Caco-2 (cell line): ENCODE data around the gene CNTF. TPM values are rescaled to one million over a fixed set of nuclear protein-coding genes. Genes with fewer than 3 reads are reported as not detected.

Experiments
- BruUV-seq: library from RNA; stranded (reverse); fragments of 400-500 nt; replicated peaks from 2 replicates; lab custom pipeline; 2021; lab: Mats Ljungman, UMichigan
- CTCF ChIA-PET: fragments of 300-600 bp; sonication (Branson Sonifier 250); formaldehyde crosslinking; loops from one replicate; lab custom pipeline; 2022; ENCODE audit warnings: antibody characterized with exemption; lab: Charles Lee
- POLR2A ChIA-PET: fragments of 300-600 bp; sonication (Branson Sonifier 250); formaldehyde crosslinking; loops from one replicate; lab custom pipeline; 2022; ENCODE audit warnings: antibody characterized with exemption; lab: Charles Lee
- DNase-seq, 2 experiments: peaks; one replicate each; pipeline versions ENCODE4 v3.0.0 to v3.0.0-alpha.2; 2020 to 2022
- H3K27me3 ChIP-seq: replicated peaks from 2 replicates; pipeline ENCODE4 v1.6.0; 2011; ENCODE audit warnings: low read length; ENCODE audit not compliant: control insufficient read depth, insufficient read depth
- H3K36me3 ChIP-seq: 2 replicates; pipeline ENCODE4 v1.5.1; 2011; ENCODE audit warnings: low read length; ENCODE audit not compliant: control insufficient read depth, insufficient read depth
- H3K4me1 ChIP-seq: fragments of 250-450 bp; sonication (Bioruptor Pico); 2 replicates; pipeline ENCODE4 v1.5.1; 2020; ENCODE audit warnings: mild to moderate bottlenecking
- H3K4me3 ChIP-seq: 2 replicates; pipeline ENCODE4 v1.5.1; 2011; ENCODE audit warnings: low read depth, mild to moderate bottlenecking, control low read depth, low read length
- H3K9me3 ChIP-seq: fragments of 250-450 bp; sonication (Bioruptor Pico); 2 replicates; pipeline ENCODE4 v1.5.1; 2020; ENCODE audit warnings: mild to moderate bottlenecking, moderate library complexity
- H3K27ac Mint-ChIP-seq: one replicate; pipeline ENCODE4 v1.8.0; 2022; ENCODE audit warnings: mixed read lengths; ENCODE audit not compliant: unreplicated experiment
- H3K27me3 Mint-ChIP-seq: one replicate; pipeline ENCODE4 v1.8.0; 2022; ENCODE audit warnings: mixed read lengths; ENCODE audit not compliant: insufficient read depth, unreplicated experiment
- H3K36me3 Mint-ChIP-seq: one replicate; pipeline ENCODE4 v1.8.0; 2022; ENCODE audit warnings: mild to moderate bottlenecking, mixed read lengths; ENCODE audit not compliant: insufficient read depth, unreplicated experiment
- H3K4me1 Mint-ChIP-seq: one replicate; pipeline ENCODE4 v1.8.0; 2022; ENCODE audit warnings: low read depth, mixed read lengths; ENCODE audit not compliant: unreplicated experiment
- H3K4me3 Mint-ChIP-seq: one replicate; pipeline ENCODE4 v1.8.0; 2022; ENCODE audit warnings: mild to moderate bottlenecking, moderate library complexity, mixed read lengths; ENCODE audit not compliant: unreplicated experiment
- H3K9me3 Mint-ChIP-seq: one replicate; pipeline ENCODE4 v1.8.0; 2022; ENCODE audit warnings: mixed read lengths; ENCODE audit not compliant: unreplicated experiment
- CTCF ChIP-seq, 2 experiments: fragments of 200-600 bp in 1 of 2; IDR thresholded peaks; 1 replicate in 1 of 2; 2 replicates in 1 of 2; pipeline versions ENCODE4 v1.5.1 to v1.8.0; 2011 to 2022; ENCODE audit warnings: antibody characterized with exemption in 1 of 2, control low read depth in 1 of 2, inconsistent platforms in 1 of 2, low read depth in 1 of 2, low read length in 1 of 2, mild to moderate bottlenecking in 1 of 2, moderate library complexity in 1 of 2; ENCODE audit not compliant: insufficient read depth in 1 of 2, severe bottlenecking in 1 of 2, unreplicated experiment in 1 of 2
- intact Hi-C: fragments of 100-400 bp; cut with micrococcal nuclease; formaldehyde crosslinking; loops from one replicate; pipeline ENCODE4 v1.10.0; 2022; ENCODE audit not compliant: unreplicated experiment
- total RNA-seq: library from RNA; stranded (reverse); gene quantifications from 2 replicates; pipeline ENCODE4 v1.2.3, GENCODE V29; 2022

Gene CNTF
- total RNA-seq, 1 experiment from 2014 or later, result 3.3 TPM

- H3K27me3 Mint-ChIP-seq, result no peaks in the 10 kb centered on the region
- peaks cover 18% of the 10 kb centered on the region for H3K9me3 Mint-ChIP-seq
- intact Hi-C loops, result no loop called here
- DNase-seq, result no peak
- no peaks in the 10 kb centered on the region for H3K4me1 Mint-ChIP-seq
- Histone ChIP-seq H3K4me3 (no peak overlapping the region), H3K4me1 (no peaks in the 10 kb centered on the region), H3K9me3 (peaks cover 16% of the 10 kb centered on the region), H3K36me3 (no peaks in the 10 kb centered on the region), H3K27me3 (no peaks in the 10 kb centered on the region)
- BruUV-seq, result no TSS peak
- H3K36me3 Mint-ChIP-seq, result no peaks in the 10 kb centered on the region
- H3K27ac Mint-ChIP-seq, result no peak overlapping the region
- CTCF ChIA-PET, result interaction anchor here (1.2 kb wide), 1 partner anchor 260 kb away, joined by 3 read pairs; no protein-coding TSS in a partner anchor
- POLR2A ChIA-PET, result no interaction called here
- no peak overlapping the region for H3K4me3 Mint-ChIP-seq
- TF ChIP-seq CTCF (IDR thresholded peaks at IDR 0.05; ENCODE audit: insufficient read depth in 1 of 2, low read depth in 1 of 2, low read length in 1 of 2, severe bottlenecking in 1 of 2, unreplicated experiment in 1 of 2), result no peak
Observed at GRCh38 chr11:58641341-58641740, 18.9 kb downstream of the CNTF start.

GRCh38 chr11:58641803-58642581 lies 19.5 kb downstream of the CNTF start:
- no peak overlapping the region for H3K27ac Mint-ChIP-seq
- BruUV-seq, result no TSS peak
- no peak overlapping the region for H3K4me3 ChIP-seq
- H3K9me3 Mint-ChIP-seq, result peaks cover 18% of the 10 kb centered on the region
- no peaks in the 10 kb centered on the region for H3K27me3 ChIP-seq
- DNase-seq, result no peak
- no peak overlapping the region for H3K4me3 Mint-ChIP-seq
- peaks cover 17% of the 10 kb centered on the region for H3K9me3 ChIP-seq
- H3K4me1 ChIP-seq, result no peaks in the 10 kb centered on the region
- no peaks in the 10 kb centered on the region for H3K27me3 Mint-ChIP-seq
- intact Hi-C loops, result no loop called here
- H3K36me3 Mint-ChIP-seq, result no peaks in the 10 kb centered on the region
- H3K4me1 Mint-ChIP-seq, result no peaks in the 10 kb centered on the region
- ChIA-PET CTCF (interaction anchor here (1.2 kb wide), 1 partner anchor 259 kb away, joined by 3 read pairs; no protein-coding TSS in a partner anchor), POLR2A (no interaction called here)
- no peaks in the 10 kb centered on the region for H3K36me3 ChIP-seq
- TF ChIP-seq CTCF (IDR thresholded peaks at IDR 0.05; ENCODE audit: insufficient read depth in 1 of 2, low read depth in 1 of 2, low read length in 1 of 2, severe bottlenecking in 1 of 2, unreplicated experiment in 1 of 2), result no peak

- DNase-seq, result no peak
- ChIA-PET POLR2A (no interaction called here), CTCF (no interaction called here)
- Mint-ChIP-seq H3K4me3 (no peak overlapping the region), H3K27me3 (no peaks in the 10 kb centered on the region), H3K27ac (no peak overlapping the region), H3K36me3 (no peaks in the 10 kb centered on the region), H3K4me1 (no peaks in the 10 kb centered on the region), H3K9me3 (peaks cover 29% of the 10 kb centered on the region)
- TF ChIP-seq CTCF (IDR thresholded peaks at IDR 0.05; ENCODE audit: insufficient read depth in 1 of 2, low read depth in 1 of 2, low read length in 1 of 2, severe bottlenecking in 1 of 2, unreplicated experiment in 1 of 2), result no peak
- Histone ChIP-seq H3K4me1 (no peaks in the 10 kb centered on the region), H3K27me3 (no peaks in the 10 kb centered on the region), H3K9me3 (peaks cover 17% of the 10 kb centered on the region), H3K36me3 (no peaks in the 10 kb centered on the region), H3K4me3 (no peak overlapping the region)
- BruUV-seq, result no TSS peak
- intact Hi-C loops, result no loop called here
Observed at GRCh38 chr11:58645854-58646253, 23.4 kb downstream of the CNTF start.
